ENCODE results near the gene NOVA2. TPM values are rescaled to one million over a fixed set of nuclear protein-coding genes. Genes with fewer than 3 reads are reported as not detected.

Gene NOVA2
- total and polyA plus RNA-seq, 2 donors (not counting 1 experiment from before 2014, with no cell fraction given) = not detected

GRCh38 chr19:45978156-45978555 lies 4.5 kb upstream of the NOVA2 start:
- ChIA-PET POLR2A (no interaction called here), CTCF (no interaction called here)
- no peak overlapping the region for H3K27ac Mint-ChIP-seq

GRCh38 chr19:45976178-45976577 lies 2.5 kb upstream of the NOVA2 start:
- H3K4me1 Mint-ChIP-seq = peaks cover 16% of the 10 kb centered on the region
- peaks cover 64% of the 10 kb centered on the region for H3K27me3 Mint-ChIP-seq
- no peak overlapping the region for H3K4me3 Mint-ChIP-seq
- H3K9me3 Mint-ChIP-seq (ENCODE audit: insufficient read depth) = no peaks in the 10 kb centered on the region
- TF ChIP-seq EZH2 (IDR thresholded peaks at IDR 0.05; ENCODE audit: borderline replicate concordance, insufficient read depth, low read depth, low read length, poor library complexity, severe bottlenecking) (no peak), CTCF (IDR thresholded peaks at IDR 0.05) (no peak)
- Histone ChIP-seq H2AFZ (ENCODE audit: insufficient read depth, low read depth, low read length, poor library complexity, severe bottlenecking) (no peak overlapping the region), H3K79me2 (ENCODE audit: control insufficient read depth, insufficient read depth, low read length) (no peaks in the 10 kb centered on the region), H3K4me2 (replicated peaks; ENCODE audit: low read depth, low read length, poor library complexity, severe bottlenecking) (no peak overlapping the region), H3K36me3 (replicated peaks in 1 of 2; ENCODE audit: control extremely low read depth in 1 of 2, control insufficient read depth in 1 of 2, extremely low read depth in 1 of 2, insufficient read depth in 2 of 2, low read length in 1 of 2) (no peaks in the 10 kb centered on the region), H3K4me3 (ENCODE audit: control extremely low read depth in 1 of 5, extremely low read depth in 1 of 5, insufficient read depth in 1 of 5, low read depth in 2 of 5, low read length in 4 of 5) (no peak overlapping the region), H3K9me3 (ENCODE audit: control extremely low read depth in 1 of 3, control insufficient read depth in 2 of 3, insufficient read depth in 1 of 3, low read length in 2 of 3) (peaks cover 0 to 29% (median 3%) of the 10 kb centered on the region in 3 donors), H3K4me1 (ENCODE audit: control insufficient read depth in 2 of 2, insufficient read depth in 2 of 2, low read length in 2 of 2) (peaks cover 22 to 27% of the 10 kb centered on the region in 2 donors), H3K9ac (ENCODE audit: low read length) (no peak overlapping the region), H4K20me1 (ENCODE audit: control insufficient read depth, insufficient read depth, low read length, poor library complexity, severe bottlenecking) (no peaks in the 10 kb centered on the region), H3K27me3 (replicated peaks in 1 of 4; ENCODE audit: control extremely low read depth in 1 of 4, control insufficient read depth in 3 of 4, insufficient read depth in 4 of 4, low read length in 3 of 4) (peaks cover 0 to 58% (median 30%) of the 10 kb centered on the region in 4 experiments), H3K27ac (ENCODE audit: low read length in 2 of 2) (no peak overlapping the region)
- ChIA-PET POLR2A (no interaction called here), CTCF (no interaction called here)
- intact Hi-C loops (cut with micrococcal nuclease) = no loop called here
- 53% methylated on average over 14 of the region's 14 CpGs for WGBS (ENCODE audit: insufficient coverage)
- DNase-seq (no peak), ATAC-seq (ENCODE audit: low read depth) (no peak)
- no peak overlapping the region for H3K27ac Mint-ChIP-seq

More at GRCh38 chr19:45978156-45978555, 4.5 kb upstream of the NOVA2 start:
- peaks cover 5 to 8% of the 10 kb centered on the region in 2 donors for H3K4me1 ChIP-seq (ENCODE audit: control insufficient read depth in 2 of 2, insufficient read depth in 2 of 2, low read length in 2 of 2)
- H3K36me3 ChIP-seq (replicated peaks in 1 of 2; ENCODE audit: control extremely low read depth in 1 of 2, control insufficient read depth in 1 of 2, extremely low read depth in 1 of 2, insufficient read depth in 2 of 2, low read length in 1 of 2) = no peaks in the 10 kb centered on the region
- no peak overlapping the region for H3K4me3 ChIP-seq (ENCODE audit: control extremely low read depth in 1 of 5, extremely low read depth in 1 of 5, insufficient read depth in 1 of 5, low read depth in 2 of 5, low read length in 4 of 5)
- ATAC-seq (ENCODE audit: low read depth) (no peak), DNase-seq (no peak)
- peaks cover 3% of the 10 kb centered on the region for H3K4me1 Mint-ChIP-seq
- peaks cover 0 to 14% (median 3%) of the 10 kb centered on the region in 3 donors for H3K9me3 ChIP-seq (ENCODE audit: control extremely low read depth in 1 of 3, control insufficient read depth in 2 of 3, insufficient read depth in 1 of 3, low read length in 2 of 3)
- 100% methylated on average over 2 of the region's 7 CpGs for WGBS (ENCODE audit: insufficient coverage)
- H4K20me1 ChIP-seq (ENCODE audit: control insufficient read depth, insufficient read depth, low read length, poor library complexity, severe bottlenecking) = no peaks in the 10 kb centered on the region
- H3K4me3 Mint-ChIP-seq = no peak overlapping the region
- H3K27me3 Mint-ChIP-seq = peaks cover 61% of the 10 kb centered on the region
- intact Hi-C loops (cut with micrococcal nuclease) = no loop called here
- H3K27ac ChIP-seq (ENCODE audit: low read length in 2 of 2) = no peak overlapping the region
- H3K9ac ChIP-seq (ENCODE audit: low read length) = no peak overlapping the region
- no peaks in the 10 kb centered on the region for H3K9me3 Mint-ChIP-seq (ENCODE audit: insufficient read depth)
- H3K79me2 ChIP-seq (ENCODE audit: control insufficient read depth, insufficient read depth, low read length) = no peaks in the 10 kb centered on the region
- TF ChIP-seq CTCF (IDR thresholded peaks at IDR 0.05) = no peak
- TF ChIP-seq EZH2 (IDR thresholded peaks at IDR 0.05; ENCODE audit: borderline replicate concordance, insufficient read depth, low read depth, low read length, poor library complexity, severe bottlenecking) = no peak
- peaks cover 0 to 39% (median 19%) of the 10 kb centered on the region in 4 experiments for H3K27me3 ChIP-seq (replicated peaks in 1 of 4; ENCODE audit: control extremely low read depth in 1 of 4, control insufficient read depth in 3 of 4, insufficient read depth in 4 of 4, low read length in 3 of 4)
- H3K4me2 ChIP-seq (replicated peaks; ENCODE audit: low read depth, low read length, poor library complexity, severe bottlenecking) = no peak overlapping the region
- no peak overlapping the region for H2AFZ ChIP-seq (ENCODE audit: insufficient read depth, low read depth, low read length, poor library complexity, severe bottlenecking)

Data from B cell (primary cell).